A549 (cell line): ENCODE data around the gene LAMA2.

Source experiments
- CEBPB ChIP-seq, 2 experiments: fragments of >200 bp in 1 of 2; sonication (Bioruptor Twin) in 1 of 2; formaldehyde crosslinking in 1 of 2; IDR thresholded peaks; 2 replicates each; pipeline ENCODE4 v1.6.1; 2012 to 2016
- CHD2 ChIP-seq: fragments of 150-350 bp; IDR thresholded peaks from 2 replicates; pipeline ENCODE4 v1.6.1; 2014; ENCODE audit warnings: low read length; ENCODE audit not compliant: partially characterized antibody
- EP300 ChIP-seq, 2 experiments: fragments of >200 bp; sonication (Bioruptor Twin); formaldehyde crosslinking; IDR thresholded peaks; 2 replicates in 1 of 2; 3 replicates in 1 of 2; pipeline ENCODE4 v1.6.1; 2016 to 2017
- ESRRA ChIP-seq: fragments of 150-350 bp; IDR thresholded peaks from 2 replicates; pipeline ENCODE4 v1.6.1; 2014; ENCODE audit warnings: mild to moderate bottlenecking, low read length, borderline replicate concordance
- FOXS1 ChIP-seq: fragments of 250-450 bp; sonication (Bioruptor Pico); IDR thresholded peaks from 2 replicates; pipeline ENCODE4 v1.5.0; 2020; ENCODE audit warnings: mild to moderate bottlenecking, moderate library complexity
- KDM1A ChIP-seq: fragments of 200-600 bp; sonication (generic); IDR thresholded peaks from 2 replicates; pipeline ENCODE4 v1.6.1; 2016; ENCODE audit warnings: low read depth, mild to moderate bottlenecking
- NR3C1 ChIP-seq: fragments of >200 bp; sonication (Bioruptor Twin); formaldehyde crosslinking; IDR thresholded peaks from 3 replicates; pipeline ENCODE4 v1.6.1; 2017
- POLR2A ChIP-seq: IDR thresholded peaks from 2 replicates; pipeline ENCODE4 v1.6.1; 2012; ENCODE audit warnings: mild to moderate bottlenecking, low read length
- RARB ChIP-seq: fragments of 250-450 bp; sonication (Bioruptor Pico); IDR thresholded peaks from 2 replicates; pipeline ENCODE4 v1.8.0; 2021; ENCODE audit warnings: mild to moderate bottlenecking, moderate library complexity
- SMC3 ChIP-seq: fragments of >200 bp; sonication (Bioruptor Twin); formaldehyde crosslinking; IDR thresholded peaks from 3 replicates; pipeline ENCODE4 v1.6.1; 2018; ENCODE audit warnings: inconsistent platforms
- TF ChIP-seq, protein P1 (sequence below): fragments of >200 bp; sonication (Bioruptor Twin); formaldehyde crosslinking; IDR thresholded peaks from 3 replicates; pipeline ENCODE4 v1.5.1; 2016
- TF ChIP-seq, protein P2 (sequence below): fragments of 200-600 bp; sonication (generic); IDR thresholded peaks from 2 replicates; pipeline ENCODE4 v1.6.1; 2016; ENCODE audit warnings: antibody characterized with exemption, mild to moderate bottlenecking, moderate library complexity
- TF ChIP-seq, protein P3 (sequence below): IDR thresholded peaks from 2 replicates; pipeline ENCODE4 v1.6.1; 2012

DNA sequence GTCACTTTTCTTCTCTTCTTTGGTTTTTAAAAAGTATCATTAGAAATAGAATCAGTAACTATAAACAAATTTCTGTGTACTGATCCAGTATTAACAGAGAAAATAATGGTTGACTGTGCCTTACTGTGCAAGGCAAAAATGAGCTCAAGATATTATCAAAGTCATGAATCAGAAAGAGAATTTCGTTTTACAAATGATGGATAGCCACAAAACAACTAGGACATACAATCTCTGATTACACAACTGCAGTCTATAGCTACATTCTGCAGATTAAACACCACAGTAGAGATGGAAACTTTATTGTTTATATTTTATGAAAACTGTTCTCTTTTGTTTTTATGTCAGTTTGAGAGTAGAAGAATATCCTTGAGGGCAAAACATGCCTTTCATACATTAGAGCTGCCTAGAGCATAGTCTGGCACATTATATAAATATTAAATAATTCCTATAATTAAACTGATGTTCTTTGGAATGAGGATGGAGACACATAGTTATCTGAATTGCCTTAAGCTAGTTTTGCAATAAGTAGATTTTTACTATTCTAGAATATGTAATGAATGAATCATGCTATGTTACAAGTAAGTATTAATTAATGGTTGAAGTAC lies 333.1 kb downstream of the LAMA2 start:
- TF ChIP-seq, protein P1, sequence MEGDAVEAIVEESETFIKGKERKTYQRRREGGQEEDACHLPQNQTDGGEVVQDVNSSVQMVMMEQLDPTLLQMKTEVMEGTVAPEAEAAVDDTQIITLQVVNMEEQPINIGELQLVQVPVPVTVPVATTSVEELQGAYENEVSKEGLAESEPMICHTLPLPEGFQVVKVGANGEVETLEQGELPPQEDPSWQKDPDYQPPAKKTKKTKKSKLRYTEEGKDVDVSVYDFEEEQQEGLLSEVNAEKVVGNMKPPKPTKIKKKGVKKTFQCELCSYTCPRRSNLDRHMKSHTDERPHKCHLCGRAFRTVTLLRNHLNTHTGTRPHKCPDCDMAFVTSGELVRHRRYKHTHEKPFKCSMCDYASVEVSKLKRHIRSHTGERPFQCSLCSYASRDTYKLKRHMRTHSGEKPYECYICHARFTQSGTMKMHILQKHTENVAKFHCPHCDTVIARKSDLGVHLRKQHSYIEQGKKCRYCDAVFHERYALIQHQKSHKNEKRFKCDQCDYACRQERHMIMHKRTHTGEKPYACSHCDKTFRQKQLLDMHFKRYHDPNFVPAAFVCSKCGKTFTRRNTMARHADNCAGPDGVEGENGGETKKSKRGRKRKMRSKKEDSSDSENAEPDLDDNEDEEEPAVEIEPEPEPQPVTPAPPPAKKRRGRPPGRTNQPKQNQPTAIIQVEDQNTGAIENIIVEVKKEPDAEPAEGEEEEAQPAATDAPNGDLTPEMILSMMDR = no peak
- TF ChIP-seq ESRRA (no peak), RARB (no peak), POLR2A (no peak), KDM1A (no peak), NR3C1 (no peak), CHD2 (no peak), EP300 (IDR thresholded peaks at IDR 0.05) (no peak), CEBPB (IDR thresholded peaks at IDR 0.05) (no peak), FOXS1 (CRISPR knock-in tag) (no peak), SMC3 (no peak)
- TF ChIP-seq, protein P2, sequence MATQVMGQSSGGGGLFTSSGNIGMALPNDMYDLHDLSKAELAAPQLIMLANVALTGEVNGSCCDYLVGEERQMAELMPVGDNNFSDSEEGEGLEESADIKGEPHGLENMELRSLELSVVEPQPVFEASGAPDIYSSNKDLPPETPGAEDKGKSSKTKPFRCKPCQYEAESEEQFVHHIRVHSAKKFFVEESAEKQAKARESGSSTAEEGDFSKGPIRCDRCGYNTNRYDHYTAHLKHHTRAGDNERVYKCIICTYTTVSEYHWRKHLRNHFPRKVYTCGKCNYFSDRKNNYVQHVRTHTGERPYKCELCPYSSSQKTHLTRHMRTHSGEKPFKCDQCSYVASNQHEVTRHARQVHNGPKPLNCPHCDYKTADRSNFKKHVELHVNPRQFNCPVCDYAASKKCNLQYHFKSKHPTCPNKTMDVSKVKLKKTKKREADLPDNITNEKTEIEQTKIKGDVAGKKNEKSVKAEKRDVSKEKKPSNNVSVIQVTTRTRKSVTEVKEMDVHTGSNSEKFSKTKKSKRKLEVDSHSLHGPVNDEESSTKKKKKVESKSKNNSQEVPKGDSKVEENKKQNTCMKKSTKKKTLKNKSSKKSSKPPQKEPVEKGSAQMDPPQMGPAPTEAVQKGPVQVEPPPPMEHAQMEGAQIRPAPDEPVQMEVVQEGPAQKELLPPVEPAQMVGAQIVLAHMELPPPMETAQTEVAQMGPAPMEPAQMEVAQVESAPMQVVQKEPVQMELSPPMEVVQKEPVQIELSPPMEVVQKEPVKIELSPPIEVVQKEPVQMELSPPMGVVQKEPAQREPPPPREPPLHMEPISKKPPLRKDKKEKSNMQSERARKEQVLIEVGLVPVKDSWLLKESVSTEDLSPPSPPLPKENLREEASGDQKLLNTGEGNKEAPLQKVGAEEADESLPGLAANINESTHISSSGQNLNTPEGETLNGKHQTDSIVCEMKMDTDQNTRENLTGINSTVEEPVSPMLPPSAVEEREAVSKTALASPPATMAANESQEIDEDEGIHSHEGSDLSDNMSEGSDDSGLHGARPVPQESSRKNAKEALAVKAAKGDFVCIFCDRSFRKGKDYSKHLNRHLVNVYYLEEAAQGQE = no peak
- TF ChIP-seq, protein P3, sequence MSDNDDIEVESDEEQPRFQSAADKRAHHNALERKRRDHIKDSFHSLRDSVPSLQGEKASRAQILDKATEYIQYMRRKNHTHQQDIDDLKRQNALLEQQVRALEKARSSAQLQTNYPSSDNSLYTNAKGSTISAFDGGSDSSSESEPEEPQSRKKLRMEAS = no peak
